IgD-negative memory B cell (primary cell): ENCODE results near the gene RASAL1. TPM values are rescaled to one million over a fixed set of nuclear protein-coding genes. Genes with fewer than 3 reads are reported as not detected.

Experiments used
- H3K27ac Mint-ChIP-seq, 3 donors: one replicate each; pipeline ENCODE4 v1.8.0; 2020 to 2022; ENCODE audit warnings: mild to moderate bottlenecking in 3 of 3, mixed read lengths in 3 of 3, moderate library complexity in 1 of 3
- H3K27me3 Mint-ChIP-seq: one replicate; pipeline ENCODE4 v1.8.0; 2021; ENCODE audit warnings: mixed read lengths
- H3K36me3 Mint-ChIP-seq: one replicate; pipeline ENCODE4 v1.8.0; 2020; ENCODE audit warnings: mild to moderate bottlenecking, mixed read lengths
- H3K4me1 Mint-ChIP-seq, 3 donors: one replicate each; pipeline ENCODE4 v1.8.0; 2020 to 2022; ENCODE audit warnings: mixed read lengths in 3 of 3, mild to moderate bottlenecking in 1 of 3
- H3K4me3 Mint-ChIP-seq, 4 donors: one replicate each; pipeline ENCODE4 v1.8.0; 2020 to 2022; ENCODE audit warnings: mild to moderate bottlenecking in 4 of 4, mixed read lengths in 4 of 4, moderate library complexity in 3 of 4
- H3K9me3 Mint-ChIP-seq, 3 donors: one replicate each; pipeline ENCODE4 v1.8.0; 2020 to 2021; ENCODE audit warnings: mixed read lengths in 3 of 3, mild to moderate bottlenecking in 1 of 3
- polyA plus RNA-seq: library from polyadenylated mRNA; unstranded; fragments of 300-500 nt; fragmentation: Illumina TruSeq; gene quantifications from one replicate; pipeline ENCODE4 v1.2.3, GENCODE V29; 2021

RASAL1 gene
- polyA plus RNA-seq, 1 donor from 2014 or later: not detected

DNA sequence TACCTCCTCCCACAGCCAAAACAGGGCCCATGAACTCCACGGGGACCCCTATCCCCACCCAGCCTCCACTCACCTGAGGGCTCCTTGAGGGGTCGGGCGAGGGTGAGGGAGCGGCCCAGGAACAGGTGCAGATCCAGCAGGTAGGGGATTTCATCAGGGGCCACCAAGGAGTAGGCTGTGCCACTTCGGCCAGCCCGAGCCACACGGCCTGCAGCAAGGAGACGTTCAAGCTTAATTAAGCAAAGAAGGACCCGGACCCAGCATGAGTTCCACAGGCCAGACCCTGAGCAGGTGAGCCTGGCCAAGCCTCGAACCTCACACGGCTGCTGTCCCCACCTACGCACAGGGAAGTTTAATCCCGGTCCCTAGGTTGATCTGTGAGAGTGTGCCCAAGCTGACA is 34.1 kb upstream of the RASAL1 start:
- Mint-ChIP-seq H3K27me3 (no peaks in the 10 kb centered on the region), H3K36me3 (peaks cover 4% of the 10 kb centered on the region), H3K4me3 (no peak overlapping the region), H3K9me3 (no peaks in the 10 kb centered on the region), H3K4me1 (peaks cover 0 to 12% (median 9%) of the 10 kb centered on the region in 3 donors), H3K27ac (no peak overlapping the region)

DNA sequence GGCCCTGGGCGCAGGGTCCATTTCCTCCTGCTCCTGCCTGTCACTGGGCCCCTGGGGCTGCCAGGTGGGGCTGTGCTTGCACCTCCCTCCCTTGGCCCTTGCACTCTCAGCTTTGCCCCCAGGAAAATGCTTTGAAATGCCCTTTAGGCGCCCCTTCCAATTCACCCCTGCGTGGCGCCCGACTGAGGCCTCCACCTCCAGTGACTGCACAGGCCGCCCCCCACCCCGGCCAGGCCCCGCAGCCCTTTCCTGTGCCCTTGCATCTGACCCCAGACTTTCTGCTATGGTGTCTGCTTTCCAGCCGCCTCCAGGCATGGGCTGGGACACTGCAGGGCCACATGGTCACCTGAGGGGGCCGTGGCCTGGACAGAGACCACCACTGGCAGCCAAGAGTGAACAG is 32.3 kb upstream of the RASAL1 start:
- peaks cover 0 to 9% (median 3%) of the 10 kb centered on the region in 3 donors for H3K4me1 Mint-ChIP-seq
- H3K27ac Mint-ChIP-seq: no peak overlapping the region
- peaks cover 1% of the 10 kb centered on the region for H3K36me3 Mint-ChIP-seq
- no peaks in the 10 kb centered on the region for H3K27me3 Mint-ChIP-seq
- H3K4me3 Mint-ChIP-seq: no peak overlapping the region
- H3K9me3 Mint-ChIP-seq: no peaks in the 10 kb centered on the region

DNA sequence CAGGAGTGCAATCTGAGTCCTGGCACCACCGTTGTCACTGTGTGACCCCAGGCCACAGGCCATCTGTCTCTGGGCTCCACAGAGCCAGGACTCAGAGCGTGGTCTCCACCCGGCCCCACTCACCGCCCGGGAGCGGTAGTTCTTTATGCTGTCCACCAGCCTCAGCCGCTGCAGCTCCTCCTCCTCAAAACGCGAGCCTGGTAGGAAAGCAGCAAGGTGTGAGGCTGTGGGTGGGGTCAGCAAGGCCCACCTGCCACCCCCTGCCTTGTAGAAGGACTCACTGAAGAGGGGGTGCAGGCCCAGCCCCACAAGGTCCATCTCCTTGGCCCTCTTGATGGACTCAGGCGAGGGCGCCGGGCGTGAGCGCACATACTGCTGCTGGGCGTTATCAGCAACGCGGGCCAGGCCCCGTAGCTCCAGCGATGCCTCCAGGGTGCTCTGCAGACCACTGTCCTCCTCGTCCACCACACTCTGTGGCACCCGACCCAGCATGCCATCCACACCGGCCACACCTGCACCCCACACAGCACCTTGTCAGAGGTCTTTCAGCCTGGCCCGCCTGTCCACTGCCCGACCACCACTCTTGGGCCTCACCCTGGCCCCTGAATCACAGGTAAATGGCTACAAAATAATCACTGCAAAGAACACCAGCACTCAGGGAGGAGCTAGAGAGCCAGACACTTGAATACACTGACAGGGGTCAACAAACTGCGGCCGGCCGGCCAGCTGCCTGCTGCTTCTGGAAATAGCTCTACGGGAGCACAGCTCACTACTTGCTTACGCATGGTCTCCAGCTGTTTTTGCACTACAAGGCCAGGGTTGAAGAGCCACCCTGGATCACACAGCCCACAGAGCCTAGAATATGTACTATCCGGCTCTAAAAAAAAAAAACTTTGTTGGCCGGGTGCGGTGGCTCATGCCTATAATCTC is 30.2 kb upstream of the RASAL1 start:
- no peaks in the 10 kb centered on the region for H3K9me3 Mint-ChIP-seq
- H3K36me3 Mint-ChIP-seq: peaks cover 1% of the 10 kb centered on the region
- no peaks in the 10 kb centered on the region for H3K27me3 Mint-ChIP-seq
- H3K4me1 Mint-ChIP-seq: no peaks in the 10 kb centered on the region
- no peak overlapping the region for H3K27ac Mint-ChIP-seq
- H3K4me3 Mint-ChIP-seq: no peak overlapping the region

DNA sequence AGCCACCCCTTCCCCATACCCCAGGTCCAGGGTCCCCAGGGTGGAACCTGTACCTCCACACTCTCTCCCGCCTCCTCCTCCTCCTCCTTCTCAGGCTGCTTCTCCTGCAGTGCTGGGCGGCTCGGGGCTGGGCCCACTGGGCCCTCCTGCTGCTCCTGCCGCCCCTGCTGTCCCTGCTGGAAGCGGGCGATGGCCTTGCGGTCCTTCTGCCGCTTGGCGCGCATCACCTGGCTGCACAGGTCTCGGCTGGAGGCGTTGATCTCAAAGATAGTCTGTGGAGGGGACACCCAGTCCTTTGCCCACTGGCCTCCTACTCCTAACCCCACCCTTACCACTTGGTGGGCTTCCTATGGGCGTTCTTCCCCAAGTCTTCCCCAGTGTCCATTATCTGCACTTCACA is 28.5 kb upstream of the RASAL1 start:
- Mint-ChIP-seq H3K4me3 (no peak overlapping the region), H3K9me3 (no peaks in the 10 kb centered on the region), H3K27me3 (no peaks in the 10 kb centered on the region), H3K4me1 (no peaks in the 10 kb centered on the region), H3K27ac (no peak overlapping the region), H3K36me3 (peaks cover 1% of the 10 kb centered on the region)

DNA sequence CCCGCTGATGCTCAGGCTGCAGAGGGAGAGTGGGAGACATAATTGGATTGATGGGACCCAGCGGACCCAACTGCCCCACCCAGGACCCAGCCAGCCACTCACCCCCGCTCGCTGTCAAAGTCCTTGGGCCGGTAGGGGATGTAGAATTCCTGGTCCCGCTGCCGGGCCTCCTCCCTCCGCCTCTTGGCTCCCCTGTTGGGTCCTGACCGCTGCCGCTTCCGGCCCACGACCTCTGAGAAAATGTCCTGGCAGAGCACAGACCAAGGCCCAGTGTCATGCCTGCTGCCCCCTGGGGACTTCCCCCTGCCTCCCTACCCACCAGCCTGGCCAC is 27.4 kb upstream of the RASAL1 start:
- H3K27ac Mint-ChIP-seq: no peak overlapping the region
- H3K27me3 Mint-ChIP-seq: no peaks in the 10 kb centered on the region
- no peak overlapping the region for H3K4me3 Mint-ChIP-seq
- no peaks in the 10 kb centered on the region for H3K9me3 Mint-ChIP-seq
- H3K36me3 Mint-ChIP-seq: peaks cover 1% of the 10 kb centered on the region
- no peaks in the 10 kb centered on the region for H3K4me1 Mint-ChIP-seq

DNA sequence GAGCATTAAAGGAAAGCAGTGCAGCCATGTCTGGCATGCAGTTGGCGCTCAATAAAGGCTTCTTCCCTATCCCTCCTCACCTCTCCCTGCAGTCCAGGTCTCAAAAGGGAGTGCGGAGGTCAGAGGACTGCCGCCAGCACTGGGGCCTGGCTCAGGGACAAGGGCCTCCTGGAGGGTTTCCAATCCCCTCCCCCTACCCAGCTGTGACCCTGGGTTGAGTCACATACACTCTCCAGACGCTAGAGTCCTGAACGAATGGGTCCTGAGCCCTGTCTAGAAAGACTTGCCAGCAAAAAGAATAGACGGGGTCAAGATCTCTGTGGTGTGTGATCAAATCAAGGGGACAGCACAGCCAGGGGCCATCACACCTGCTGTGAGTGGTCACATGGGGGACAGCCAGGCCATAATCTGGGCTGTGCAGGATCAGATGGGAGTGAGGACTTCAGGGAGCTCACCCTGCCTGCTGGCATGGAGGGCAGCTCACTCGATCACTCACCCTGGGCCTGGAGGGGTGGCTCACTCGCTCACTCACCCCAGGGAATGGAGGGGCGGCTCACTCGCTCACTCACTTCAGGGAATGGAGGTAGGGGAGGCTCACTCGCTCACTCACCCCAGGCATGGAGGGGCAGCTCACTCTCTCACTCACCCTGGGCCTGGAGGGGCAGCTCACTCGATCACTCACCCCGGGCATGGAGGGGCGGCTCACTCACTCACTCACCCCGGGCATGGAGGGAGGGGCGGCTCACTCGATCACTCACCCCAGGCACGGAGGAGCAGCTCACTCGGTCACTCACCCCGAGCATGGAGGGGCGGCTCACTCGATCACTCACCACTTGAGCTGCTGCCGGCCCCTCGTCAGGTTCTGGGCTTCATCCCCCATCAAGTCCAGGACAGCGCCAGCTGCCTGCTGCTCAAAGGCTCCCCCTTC is 26.8 kb upstream of the RASAL1 start:
- Mint-ChIP-seq H3K4me3 (no peak overlapping the region), H3K27ac (no peak overlapping the region), H3K9me3 (no peaks in the 10 kb centered on the region), H3K27me3 (no peaks in the 10 kb centered on the region), H3K36me3 (peaks cover 1% of the 10 kb centered on the region), H3K4me1 (no peaks in the 10 kb centered on the region)

DNA sequence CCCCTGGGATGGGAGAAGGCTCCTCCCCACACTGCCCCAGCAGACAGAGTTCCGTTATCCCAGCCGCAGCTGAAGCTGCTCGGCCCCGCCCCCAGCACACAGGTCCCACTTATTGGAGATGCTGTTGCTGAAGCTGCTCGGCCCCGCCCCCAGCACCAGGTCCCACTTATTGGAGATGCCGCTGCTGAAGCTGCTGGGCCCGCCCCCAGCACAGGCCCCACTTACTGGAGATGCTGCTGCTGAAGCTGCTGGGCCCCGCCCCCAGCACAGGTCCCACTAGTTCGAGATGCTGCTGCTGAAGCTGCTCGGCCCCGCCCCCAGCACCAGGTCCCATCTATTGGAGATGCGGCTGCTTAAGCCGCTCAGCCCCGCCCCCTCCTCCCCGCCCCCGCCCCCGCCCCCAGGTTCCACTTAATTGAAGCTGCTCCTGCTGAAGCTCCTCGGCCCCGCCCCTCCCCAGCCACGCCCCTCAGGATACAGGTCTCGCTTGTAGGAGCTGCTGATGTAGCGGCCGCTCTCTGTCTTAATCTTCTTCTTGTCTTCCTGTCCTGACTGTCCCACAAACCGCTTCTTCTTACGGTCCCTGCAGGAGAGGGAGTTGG is 26.0 kb upstream of the RASAL1 start:
- Mint-ChIP-seq H3K36me3 (peaks cover 3% of the 10 kb centered on the region), H3K27ac (peak overlapping the region in 1 of 3 donors; percentile 63), H3K9me3 (no peaks in the 10 kb centered on the region), H3K4me1 (peaks cover 0 to 5% (median 0%) of the 10 kb centered on the region in 3 donors), H3K27me3 (no peaks in the 10 kb centered on the region), H3K4me3 (no peak overlapping the region)

DNA sequence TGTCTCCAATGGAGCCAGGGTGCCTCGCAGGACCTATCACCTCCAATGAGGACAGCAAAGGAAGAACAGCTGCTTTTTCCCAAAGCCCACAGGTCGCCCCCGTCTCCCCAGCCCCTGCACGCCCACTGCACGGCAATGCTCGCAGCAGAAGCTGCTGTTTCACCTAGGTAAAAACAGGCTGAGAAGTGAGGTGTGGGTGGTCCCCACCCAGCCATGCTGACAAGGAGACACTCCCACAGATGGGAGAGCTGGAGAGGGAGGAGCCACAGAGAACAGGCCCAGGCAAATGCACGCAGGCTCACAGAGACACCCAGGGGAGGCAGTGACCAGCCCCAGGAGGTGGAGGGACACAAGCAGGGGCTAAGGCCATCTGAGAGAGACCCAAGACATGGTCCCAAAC is 24.4 kb upstream of the RASAL1 start:
- Mint-ChIP-seq H3K36me3 (peaks cover 2% of the 10 kb centered on the region), H3K9me3 (no peaks in the 10 kb centered on the region), H3K4me3 (peak overlapping the region in 1 of 4 donors; percentile 33), H3K4me1 (peaks cover 0 to 5% (median 0%) of the 10 kb centered on the region in 3 donors), H3K27me3 (no peaks in the 10 kb centered on the region), H3K27ac (peak overlapping the region in 1 of 3 donors; percentile 23)

DNA sequence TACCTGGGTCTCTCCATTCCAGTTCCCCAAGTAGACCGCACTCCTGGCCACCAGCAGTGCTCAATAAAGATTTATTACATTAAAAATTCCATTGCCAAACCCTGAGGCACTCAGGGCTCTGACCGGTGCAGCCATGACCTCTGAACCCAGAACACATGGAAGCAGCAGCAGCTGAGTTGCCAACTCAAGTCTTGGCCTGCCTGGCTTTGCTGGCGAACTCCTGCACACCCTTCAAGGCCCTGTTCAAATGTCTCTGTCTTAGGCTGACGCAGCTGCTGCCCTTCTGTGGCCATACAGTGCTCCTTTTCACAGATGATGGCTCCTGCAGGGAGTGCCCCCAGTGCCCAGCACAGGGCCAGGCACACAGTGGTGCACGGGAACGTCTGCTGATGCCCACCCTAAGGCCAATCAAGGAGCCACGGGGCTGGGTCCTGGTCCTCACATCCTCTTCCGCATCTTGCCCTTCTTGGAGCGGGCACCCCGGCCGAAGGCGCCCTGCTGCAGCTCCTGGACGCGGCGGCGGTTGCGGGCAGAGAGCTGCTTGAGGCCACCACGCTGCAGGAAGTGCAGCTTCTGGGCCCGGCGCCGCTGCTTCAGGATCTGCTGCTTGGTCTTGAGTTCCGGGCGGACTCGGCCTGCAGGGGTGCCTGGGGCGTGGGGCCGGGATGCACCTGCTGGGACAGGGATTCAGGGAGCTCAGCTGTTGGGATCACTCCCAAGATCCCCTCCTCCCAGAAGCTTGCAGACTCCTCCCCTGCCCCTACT is 23.1 kb upstream of the RASAL1 start:
- Mint-ChIP-seq H3K9me3 (no peaks in the 10 kb centered on the region), H3K36me3 (peaks cover 2% of the 10 kb centered on the region), H3K4me3 (no peak overlapping the region), H3K27ac (no peak overlapping the region), H3K4me1 (peaks cover 4 to 5% (median 5%) of the 10 kb centered on the region in 3 donors), H3K27me3 (peaks cover 5% of the 10 kb centered on the region)

DNA sequence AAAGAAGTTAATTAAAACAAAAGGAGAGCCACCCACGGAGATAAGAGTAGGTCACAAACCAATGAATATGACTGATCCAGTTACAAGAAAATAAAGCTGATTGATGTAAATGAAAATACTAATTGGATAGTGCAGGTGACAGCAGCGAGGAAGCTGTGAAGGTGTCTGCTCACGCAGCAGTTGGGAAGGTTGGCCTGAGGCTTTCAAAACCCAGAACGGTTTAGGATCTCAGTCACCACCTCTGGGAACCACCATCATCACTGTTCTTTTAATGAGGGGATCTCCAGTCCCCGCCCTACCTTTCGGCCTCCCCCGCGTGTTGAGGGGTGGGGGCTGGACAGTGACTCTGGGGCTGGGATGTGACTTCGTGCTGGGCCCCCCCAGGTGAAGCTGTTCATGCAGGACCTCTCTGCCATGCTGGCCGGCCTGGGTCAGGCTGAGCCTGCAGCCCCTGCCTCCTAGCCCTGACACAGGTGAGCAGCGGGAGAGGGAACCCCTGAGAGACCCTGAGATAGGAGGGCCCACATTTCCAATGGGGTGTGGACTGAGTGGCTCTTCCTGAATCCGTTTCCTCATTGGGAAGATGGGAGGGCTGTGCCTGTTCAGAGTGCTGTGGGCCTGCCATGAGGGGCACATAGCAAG is 21.8 kb upstream of the RASAL1 start:
- no peak overlapping the region for H3K4me3 Mint-ChIP-seq
- H3K27ac Mint-ChIP-seq: peak overlapping the region in 1 of 3 donors; percentile 64
- no peaks in the 10 kb centered on the region for H3K9me3 Mint-ChIP-seq
- peaks cover 5 to 7% (median 6%) of the 10 kb centered on the region in 3 donors for H3K4me1 Mint-ChIP-seq
- peaks cover 2% of the 10 kb centered on the region for H3K36me3 Mint-ChIP-seq
- H3K27me3 Mint-ChIP-seq: peaks cover 8% of the 10 kb centered on the region

DNA sequence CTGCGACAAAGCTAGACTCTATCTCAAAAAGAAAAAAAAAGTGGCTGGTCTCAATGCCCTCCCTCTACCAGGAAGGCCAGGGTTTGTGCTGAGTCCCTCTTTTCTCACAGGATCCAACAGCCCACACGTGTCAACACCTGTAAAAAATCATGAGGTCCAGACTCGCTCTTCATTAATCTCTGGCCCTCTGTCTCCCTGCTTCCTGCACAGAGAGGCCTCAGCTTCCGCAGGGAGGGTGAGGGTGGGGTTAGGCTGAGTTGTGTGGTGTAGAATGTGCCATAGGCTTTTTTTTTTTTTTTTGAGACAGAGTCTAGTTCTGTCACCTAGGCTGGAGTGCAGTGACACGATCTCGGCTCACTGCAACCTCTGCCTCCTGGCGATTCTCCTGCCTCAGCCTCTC is 20.1 kb upstream of the RASAL1 start:
- peaks cover 5 to 9% (median 6%) of the 10 kb centered on the region in 3 donors for H3K4me1 Mint-ChIP-seq
- peak overlapping the region in 2 of 4 donors; percentile 17 to 22 for H3K4me3 Mint-ChIP-seq

DNA sequence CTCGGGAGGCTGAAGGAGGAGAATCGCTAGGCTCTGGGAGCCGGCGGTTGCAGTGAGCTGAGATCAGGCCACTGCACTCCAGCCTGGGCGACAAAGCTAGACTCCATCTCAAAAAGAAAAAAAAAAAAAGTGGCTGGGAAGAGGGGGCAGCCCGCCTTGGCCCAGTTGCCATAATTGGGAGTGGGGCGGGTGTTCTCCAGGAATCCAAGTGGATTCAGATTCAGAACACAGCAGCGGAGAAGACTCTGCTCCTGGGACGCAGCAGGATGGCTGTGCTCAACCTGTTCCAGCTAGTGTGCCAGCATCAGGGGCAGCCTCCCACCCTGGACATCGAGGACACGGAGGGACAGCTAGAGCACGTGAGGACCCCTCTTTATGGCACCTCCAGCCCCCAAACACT is 19.5 kb upstream of the RASAL1 start:
- H3K4me1 Mint-ChIP-seq: peaks cover 5 to 9% (median 6%) of the 10 kb centered on the region in 3 donors
- peaks cover 14% of the 10 kb centered on the region for H3K27me3 Mint-ChIP-seq
- H3K9me3 Mint-ChIP-seq: no peaks in the 10 kb centered on the region
- peaks cover 2% of the 10 kb centered on the region for H3K36me3 Mint-ChIP-seq
- no peak overlapping the region for H3K27ac Mint-ChIP-seq
- peak overlapping the region in 2 of 4 donors; percentile 8 to 17 for H3K4me3 Mint-ChIP-seq

More for the DNA sequence above, 20.1 kb upstream of the RASAL1 start:
- peaks cover 14% of the 10 kb centered on the region for H3K27me3 Mint-ChIP-seq
- no peaks in the 10 kb centered on the region for H3K9me3 Mint-ChIP-seq
- H3K27ac Mint-ChIP-seq: no peak overlapping the region
- peaks cover 2% of the 10 kb centered on the region for H3K36me3 Mint-ChIP-seq

DNA sequence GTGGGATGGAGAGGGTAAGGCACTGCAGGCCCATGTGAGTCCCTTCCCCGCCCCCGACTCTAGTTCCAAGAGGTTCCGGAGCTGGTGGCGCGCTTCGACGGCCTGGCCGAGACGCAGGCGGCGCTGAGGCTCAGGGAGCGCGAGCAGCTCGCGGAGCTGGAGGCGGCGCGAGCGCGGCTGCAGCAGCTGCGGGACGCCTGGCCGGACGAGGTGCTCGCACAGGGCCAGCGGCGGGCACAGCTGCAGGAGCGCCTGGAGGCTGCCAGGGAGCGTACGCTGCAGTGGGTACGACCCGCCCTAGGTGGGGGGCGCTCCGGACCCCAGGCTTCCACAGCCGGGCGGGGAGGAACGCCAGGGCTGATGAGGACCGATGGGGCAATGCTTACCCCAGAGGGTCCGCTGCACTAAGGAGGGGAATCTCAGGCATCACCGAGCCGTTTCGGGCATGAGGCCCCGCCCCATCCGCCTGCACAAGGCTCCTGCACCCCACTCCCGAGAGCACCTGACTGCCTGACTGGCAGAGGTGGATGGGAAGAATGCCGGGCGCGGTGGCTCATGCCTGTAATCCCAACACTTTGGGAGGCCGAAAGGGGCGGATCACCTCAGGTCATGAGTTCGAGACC is 18.9 kb upstream of the RASAL1 start:
- Mint-ChIP-seq H3K36me3 (peaks cover 2% of the 10 kb centered on the region), H3K4me3 (peak overlapping the region in 3 of 4 donors; percentile 40 to 92 (median 83)), H3K4me1 (peaks cover 5 to 9% (median 6%) of the 10 kb centered on the region in 3 donors), H3K27me3 (peaks cover 17% of the 10 kb centered on the region), H3K9me3 (no peaks in the 10 kb centered on the region), H3K27ac (peak overlapping the region in 1 of 3 donors; percentile 57)
